Parathyroid adenoma (tissue), 2 donors: ENCODE data around the gene CAMSAP2.

Source experiments
- H2AFZ ChIP-seq: fragments of 300-600 bp; sonication (generic); one replicate; pipeline ENCODE4 v1.7.0; 2017; ENCODE audit warnings: antibody characterized with exemption, mild to moderate bottlenecking
- H3K27ac ChIP-seq: fragments of 300-600 bp; sonication (generic); one replicate; pipeline ENCODE4 v1.7.0; 2017
- H3K27me3 ChIP-seq: fragments of 300-600 bp; sonication (generic); one replicate; pipeline ENCODE4 v1.7.0; 2017; ENCODE audit warnings: low read length; ENCODE audit not compliant: control insufficient read depth, insufficient read depth
- H3K36me3 ChIP-seq: fragments of 300-600 bp; sonication (generic); one replicate; pipeline ENCODE4 v1.7.0; 2017; ENCODE audit warnings: low read length; ENCODE audit not compliant: control insufficient read depth, insufficient read depth
- H3K4me1 ChIP-seq: fragments of 300-600 bp; sonication (generic); one replicate; pipeline ENCODE4 v1.7.0; 2017; ENCODE audit warnings: control low read depth
- H3K4me2 ChIP-seq: fragments of 300-600 bp; sonication (generic); one replicate; pipeline ENCODE4 v1.7.0; 2017; ENCODE audit warnings: low read length
- H3K4me3 ChIP-seq: fragments of 300-600 bp; sonication (generic); one replicate; pipeline ENCODE4 v1.7.0; 2017; ENCODE audit warnings: low read depth, low read length
- H3K79me2 ChIP-seq: fragments of 300-600 bp; sonication (generic); one replicate; pipeline ENCODE4 v1.7.0; 2017; ENCODE audit warnings: control low read depth
- H3K9ac ChIP-seq: fragments of 300-600 bp; sonication (generic); one replicate; pipeline ENCODE4 v1.7.0; 2017; ENCODE audit warnings: mild to moderate bottlenecking
- H3K9me3 ChIP-seq: fragments of 300-600 bp; sonication (generic); one replicate; pipeline ENCODE4 v1.7.0; 2017; ENCODE audit warnings: low read length; ENCODE audit not compliant: control insufficient read depth
- CTCF ChIP-seq: fragments of 300-600 bp; sonication (generic); IDR thresholded peaks from one replicate; pipeline ENCODE4 v1.7.0; 2017; ENCODE audit warnings: antibody characterized with exemption, mild to moderate bottlenecking
- donor health status: primary hyperparathyroidism.

Gene CAMSAP2

GRCh38 chr1:200776949-200777348 is 38.3 kb downstream of the CAMSAP2 start:
- Histone ChIP-seq H3K36me3 (no peaks in the 10 kb centered on the region), H3K4me1 (peaks cover 2% of the 10 kb centered on the region), H3K27ac (no peak overlapping the region), H2AFZ (no peak overlapping the region), H3K4me3 (no peak overlapping the region), H3K27me3 (no peaks in the 10 kb centered on the region), H3K9ac (no peak overlapping the region), H3K9me3 (no peaks in the 10 kb centered on the region), H3K4me2 (no peak overlapping the region), H3K79me2 (peaks cover under 1% of the 10 kb centered on the region)
- TF ChIP-seq CTCF = no peak

- Histone ChIP-seq H3K27me3 (no peaks in the 10 kb centered on the region), H2AFZ (no peak overlapping the region), H3K4me2 (no peak overlapping the region), H3K36me3 (peaks cover 4% of the 10 kb centered on the region), H3K27ac (peak overlapping the region; percentile 19), H3K9me3 (no peaks in the 10 kb centered on the region), H3K79me2 (peaks cover 9% of the 10 kb centered on the region), H3K4me3 (no peak overlapping the region), H3K4me1 (peaks cover 2% of the 10 kb centered on the region), H3K9ac (no peak overlapping the region)
- TF ChIP-seq CTCF = no peak
These were observed 40.1 kb downstream of the CAMSAP2 start for GRCh38 chr1:200778766-200779165.

- no peak overlapping the region for H3K4me2 ChIP-seq
- peaks cover 2% of the 10 kb centered on the region for H3K4me1 ChIP-seq
- TF ChIP-seq CTCF = no peak
- no peaks in the 10 kb centered on the region for H3K27me3 ChIP-seq
- H3K9ac ChIP-seq = no peak overlapping the region
- no peak overlapping the region for H3K4me3 ChIP-seq
- H2AFZ ChIP-seq = no peak overlapping the region
- peaks cover 4% of the 10 kb centered on the region for H3K36me3 ChIP-seq
- peaks cover 12% of the 10 kb centered on the region for H3K79me2 ChIP-seq
- H3K9me3 ChIP-seq = no peaks in the 10 kb centered on the region
- peak overlapping the region; percentile 19 for H3K27ac ChIP-seq
These were observed 40.6 kb downstream of the CAMSAP2 start for GRCh38 chr1:200779326-200779725.

GRCh38 chr1:200780545-200781369 is 42.1 kb downstream of the CAMSAP2 start:
- H3K36me3 ChIP-seq = peaks cover 4% of the 10 kb centered on the region
- peaks cover 2% of the 10 kb centered on the region for H3K4me1 ChIP-seq
- H3K27me3 ChIP-seq = no peaks in the 10 kb centered on the region
- H3K4me3 ChIP-seq = peak overlapping the region; percentile 32
- H3K9me3 ChIP-seq = no peaks in the 10 kb centered on the region
- H3K9ac ChIP-seq = no peak overlapping the region
- no peak overlapping the region for H2AFZ ChIP-seq
- H3K4me2 ChIP-seq = peak overlapping the region; percentile 37
- no peak for TF ChIP-seq CTCF
- peak overlapping the region; percentile 53 for H3K27ac ChIP-seq
- peaks cover 16% of the 10 kb centered on the region for H3K79me2 ChIP-seq

- no peak overlapping the region for H3K4me3 ChIP-seq
- H3K9me3 ChIP-seq = no peaks in the 10 kb centered on the region
- no peak overlapping the region for H3K27ac ChIP-seq
- H3K36me3 ChIP-seq = peaks cover 4% of the 10 kb centered on the region
- no peak overlapping the region for H3K4me2 ChIP-seq
- no peak overlapping the region for H3K9ac ChIP-seq
- peaks cover 21% of the 10 kb centered on the region for H3K79me2 ChIP-seq
- H2AFZ ChIP-seq = no peak overlapping the region
- no peaks in the 10 kb centered on the region for H3K27me3 ChIP-seq
- no peak for TF ChIP-seq CTCF
- H3K4me1 ChIP-seq = peaks cover 2% of the 10 kb centered on the region
These were observed 45.2 kb downstream of the CAMSAP2 start for GRCh38 chr1:200783926-200784325.
